K562 (cell line): ENCODE measurements around the gene TNFRSF11A. TPM values are rescaled to one million over a fixed set of nuclear protein-coding genes. Genes with fewer than 3 reads are reported as not detected.

ENCODE experiments used
- GTF3C2 ChIP-seq: IDR thresholded peaks from 3 replicates; pipeline ENCODE4 v1.6.1; 2011; ENCODE audit warnings: borderline replicate concordance, mild to moderate bottlenecking, moderate library complexity; ENCODE audit not compliant: insufficient read length; ENCODE audit errors: extremely low read depth
- OTX1 ChIP-seq: fragments of 450-650 bp; formaldehyde crosslinking; IDR thresholded peaks from 2 replicates; pipeline ENCODE4 v1.4.0; 2022; ENCODE audit warnings: mild to moderate bottlenecking
- PML ChIP-seq: IDR thresholded peaks from 2 replicates; pipeline ENCODE4 v1.6.1; 2012; ENCODE audit warnings: low read length, inconsistent platforms
- TEAD4 ChIP-seq, 2 experiments: sonication (generic) in 1 of 2; formaldehyde crosslinking in 1 of 2; IDR thresholded peaks; 2 replicates each; pipeline versions ENCODE4 v1.6.1 to v1.8.0; 2012 to 2022; ENCODE audit warnings: borderline replicate concordance in 1 of 2, inconsistent platforms in 1 of 2, low read length in 1 of 2, mild to moderate bottlenecking in 1 of 2, missing genetic modification reagents in 1 of 2
- ZNF407 ChIP-seq: fragments of 450-650 bp; IDR thresholded peaks from 2 replicates; pipeline ENCODE4 v1.6.1; 2016; ENCODE audit warnings: low read depth
- ZNF609 ChIP-seq: sonication (generic); formaldehyde crosslinking; IDR thresholded peaks from 2 replicates; pipeline ENCODE4 v1.8.1; 2023; ENCODE audit warnings: missing genetic modification reagents, mild to moderate bottlenecking, borderline replicate concordance
- polyA plus RNA-seq, 8 experiments: library from polyadenylated mRNA; depleted of rRNA in 4 of 8; stranded (reverse) in 5 of 8; unstranded in 3 of 8; fragments of >200 nt; fragmentation: Nextera tagmentation in 2 of 8; fragmentation: Illumina TruSeq in 1 of 8; extraction: Ambion mirVana in 2 of 8; extraction: Trizol in 1 of 8; gene quantifications; 2 replicates each; pipeline versions ENCODE4 v1.2.1 to v1.2.3, GENCODE V29; 2011 to 2014; ENCODE audit warnings: inconsistent platforms in 1 of 8, missing spikeins in 1 of 8
- total RNA-seq, 7 experiments: library from RNA; depleted of rRNA in 6 of 7; stranded (reverse); fragments of >200 nt in 6 of 7; fragmentation: Illumina TruSeq in 2 of 7; extraction: Trizol in 2 of 7; gene quantifications; 2 replicates each; pipeline versions ENCODE4 v1.2.1 to v1.2.3, GENCODE V29; 2011 to 2021; ENCODE audit warnings: low replicate concordance in 1 of 7

The TNFRSF11A gene
- total and polyA plus RNA-seq, 9 of the 15 experiments (the other 6 are each of a cell fraction or from before 2014, with no cell fraction given), result 0.03 to 0.06 (median 0.04) TPM; not detected in 6

GRCh38 chr18:62323483-62324180 lies 1.5 kb upstream of the TNFRSF11A start (continued):
- TF ChIP-seq TEAD4 (IDR thresholded peaks at IDR 0.05; ENCODE audit: low read length) (no peak), TEAD4 (CRISPR knock-in tag; IDR thresholded peaks at IDR 0.05; ENCODE audit: borderline replicate concordance) (no peak), ZNF407 (no peak), OTX1 (CRISPR knock-in tag) (no peak), ZNF609 (CRISPR knock-in tag) (no peak), PML (no peak), GTF3C2 (no peak)
